ENCODE data around the gene ATXN7. TPM values are rescaled to one million over a fixed set of nuclear protein-coding genes. Genes with fewer than 3 reads are reported as not detected.

The ATXN7 gene
- total and polyA plus RNA-seq, 2 donors (not counting 1 experiment from before 2014, with no cell fraction given) = 6.3 to 11.1 TPM

DNA sequence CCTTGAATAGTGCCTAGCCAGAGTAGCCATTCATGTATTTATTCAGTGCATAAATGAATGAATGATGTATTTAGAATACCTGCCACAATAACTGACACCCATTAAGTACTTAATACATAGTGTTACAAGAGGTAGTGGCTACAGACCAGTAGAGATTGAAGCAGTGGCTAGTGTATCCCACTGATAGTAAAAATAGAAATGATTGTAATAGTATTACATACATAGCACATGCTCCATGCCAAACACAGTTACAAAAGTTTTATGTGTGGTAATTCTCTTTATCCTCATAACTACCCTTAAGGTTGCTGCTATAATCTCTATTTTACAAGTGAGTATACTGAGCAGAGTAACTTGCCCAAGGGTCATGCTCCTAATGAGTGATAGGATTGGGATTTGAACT, 78.9 kb downstream of the ATXN7 start:
- Histone ChIP-seq H4K20me1 (ENCODE audit: control insufficient read depth, extremely low read depth, insufficient read depth, low read length) (no peaks in the 10 kb centered on the region), H3K4me3 (replicated peaks in 1 of 4; ENCODE audit: control extremely low read depth in 1 of 4, insufficient read depth in 1 of 4, low read depth in 3 of 4, low read length in 4 of 4) (no peak overlapping the region), H3K9me3 (ENCODE audit: control insufficient read depth, insufficient read depth, low read depth, low read length) (no peaks in the 10 kb centered on the region), H3K4me2 (ENCODE audit: extremely low read depth, insufficient read depth, low read length) (no peak overlapping the region), H3K36me3 (ENCODE audit: control insufficient read depth, insufficient read depth, low read length) (no peaks in the 10 kb centered on the region), H3K27ac (ENCODE audit: insufficient read depth, low read length) (no peak overlapping the region), H3K27me3 (ENCODE audit: control insufficient read depth, insufficient read depth, low read length) (no peaks in the 10 kb centered on the region), H3K9ac (ENCODE audit: insufficient read depth, low read length) (no peak overlapping the region), H2AFZ (ENCODE audit: low read length) (no peak overlapping the region), H3K4me1 (ENCODE audit: control insufficient read depth, extremely low read depth, insufficient read depth, low read length) (peaks cover 5% of the 10 kb centered on the region), H3K79me2 (ENCODE audit: control insufficient read depth, insufficient read depth, low read length) (peaks cover 21% of the 10 kb centered on the region)
- DNase-seq (ENCODE audit: low read depth in 2 of 2) = no peak
- no peak for TF ChIP-seq EZH2 (IDR thresholded peaks at IDR 0.05; ENCODE audit: low read length, missing control alignments)
- no peak for TF ChIP-seq CTCF (conservative IDR thresholded peaks at IDR 0.05 in 1 of 2, IDR thresholded peaks at IDR 0.05 in 1 of 2; ENCODE audit: low read depth in 1 of 2, low read length in 2 of 2)

- no peak for DNase-seq (ENCODE audit: low read depth in 2 of 2)
- no peak overlapping the region for H3K27ac ChIP-seq (ENCODE audit: insufficient read depth, low read length)
- H3K79me2 ChIP-seq (ENCODE audit: control insufficient read depth, insufficient read depth, low read length) = peaks cover 19% of the 10 kb centered on the region
- H3K4me1 ChIP-seq (ENCODE audit: control insufficient read depth, extremely low read depth, insufficient read depth, low read length) = peaks cover 6% of the 10 kb centered on the region
- no peaks in the 10 kb centered on the region for H4K20me1 ChIP-seq (ENCODE audit: control insufficient read depth, extremely low read depth, insufficient read depth, low read length)
- no peak overlapping the region for H3K4me3 ChIP-seq (replicated peaks in 1 of 4; ENCODE audit: control extremely low read depth in 1 of 4, insufficient read depth in 1 of 4, low read depth in 3 of 4, low read length in 4 of 4)
- no peak overlapping the region for H3K9ac ChIP-seq (ENCODE audit: insufficient read depth, low read length)
- H3K36me3 ChIP-seq (ENCODE audit: control insufficient read depth, insufficient read depth, low read length) = no peaks in the 10 kb centered on the region
- no peaks in the 10 kb centered on the region for H3K9me3 ChIP-seq (ENCODE audit: control insufficient read depth, insufficient read depth, low read depth, low read length)
- H3K27me3 ChIP-seq (ENCODE audit: control insufficient read depth, insufficient read depth, low read length) = no peaks in the 10 kb centered on the region
- H2AFZ ChIP-seq (ENCODE audit: low read length) = no peak overlapping the region
- no peak overlapping the region for H3K4me2 ChIP-seq (ENCODE audit: extremely low read depth, insufficient read depth, low read length)
- TF ChIP-seq EZH2 (IDR thresholded peaks at IDR 0.05; ENCODE audit: low read length, missing control alignments) = no peak
- TF ChIP-seq CTCF (conservative IDR thresholded peaks at IDR 0.05 in 1 of 2, IDR thresholded peaks at IDR 0.05 in 1 of 2; ENCODE audit: low read depth in 1 of 2, low read length in 2 of 2) = no peak
Measured at GRCh38 chr3:63943678-63944077, 80.0 kb downstream of the ATXN7 start.

GRCh38 chr3:63945558-63946096, 82.0 kb downstream of the ATXN7 start:
- Histone ChIP-seq H3K4me2 (ENCODE audit: extremely low read depth, insufficient read depth, low read length) (no peak overlapping the region), H3K27ac (ENCODE audit: insufficient read depth, low read length) (no peak overlapping the region), H3K4me3 (replicated peaks in 1 of 4; ENCODE audit: control extremely low read depth in 1 of 4, insufficient read depth in 1 of 4, low read depth in 3 of 4, low read length in 4 of 4) (no peak overlapping the region), H3K36me3 (ENCODE audit: control insufficient read depth, insufficient read depth, low read length) (no peaks in the 10 kb centered on the region), H4K20me1 (ENCODE audit: control insufficient read depth, extremely low read depth, insufficient read depth, low read length) (no peaks in the 10 kb centered on the region), H3K4me1 (ENCODE audit: control insufficient read depth, extremely low read depth, insufficient read depth, low read length) (peaks cover 7% of the 10 kb centered on the region), H3K9ac (ENCODE audit: insufficient read depth, low read length) (no peak overlapping the region), H2AFZ (ENCODE audit: low read length) (no peak overlapping the region), H3K27me3 (ENCODE audit: control insufficient read depth, insufficient read depth, low read length) (no peaks in the 10 kb centered on the region), H3K9me3 (ENCODE audit: control insufficient read depth, insufficient read depth, low read depth, low read length) (no peaks in the 10 kb centered on the region), H3K79me2 (ENCODE audit: control insufficient read depth, insufficient read depth, low read length) (peaks cover 15% of the 10 kb centered on the region)
- TF ChIP-seq CTCF (conservative IDR thresholded peaks at IDR 0.05 in 1 of 2, IDR thresholded peaks at IDR 0.05 in 1 of 2; ENCODE audit: low read depth in 1 of 2, low read length in 2 of 2) (no peak), EZH2 (IDR thresholded peaks at IDR 0.05; ENCODE audit: low read length, missing control alignments) (no peak)
- peak; percentile 29 to 35 for DNase-seq (ENCODE audit: low read depth in 2 of 2)

All from fibroblast of lung (primary cell).